ES-I3 (cell line): ENCODE data around the gene TNFRSF8.
"Not testable (repeated sequence)": the region's sequence is repeated elsewhere in the genome, so short reads cannot be mapped to it uniquely, and the experiment has no call there.

Source experiments
- H3K36me3 ChIP-seq: 2 replicates; pipeline ENCODE4 v1.6.1; 2013; ENCODE audit warnings: mild to moderate bottlenecking, low read length, control low read depth, moderate library complexity; ENCODE audit not compliant: insufficient read depth
- H3K4me1 ChIP-seq: 2 replicates; pipeline ENCODE4 v1.6.1; 2013; ENCODE audit warnings: mild to moderate bottlenecking, control low read depth, low read length; ENCODE audit not compliant: insufficient read depth
- H3K9ac ChIP-seq: 2 replicates; pipeline ENCODE4 v1.6.1; 2013; ENCODE audit warnings: low read depth, mild to moderate bottlenecking, low read length, moderate library complexity
- H3K9me3 ChIP-seq: 2 replicates; pipeline ENCODE4 v1.6.1; 2013; ENCODE audit warnings: mild to moderate bottlenecking, low read length, moderate library complexity; ENCODE audit not compliant: control insufficient read depth, insufficient read depth

TNFRSF8 gene

GRCh38 chr1:12031039-12031980 is 31.8 kb upstream of the TNFRSF8 start:
- 0 out of 2 replicates have a peak, but pooled peaks cover 3% of the 10 kb centered on the region for H3K4me1 ChIP-seq
- no peak overlapping the region for H3K9ac ChIP-seq
- H3K36me3 ChIP-seq = peaks cover 4% of the 10 kb centered on the region; the same call in 1 of the 2 replicates
- H3K9me3 ChIP-seq = no peaks in the 10 kb centered on the region

GRCh38 chr1:12032161-12032621 is 30.9 kb upstream of the TNFRSF8 start:
- peaks cover 4% of the 10 kb centered on the region; the same call in 1 of the 2 replicates for H3K36me3 ChIP-seq
- H3K9ac ChIP-seq = no peak overlapping the region
- 0 out of 2 replicates have a peak, but pooled peaks cover 3% of the 10 kb centered on the region for H3K4me1 ChIP-seq
- no peaks in the 10 kb centered on the region for H3K9me3 ChIP-seq

GRCh38 chr1:12033441-12033840 is 29.7 kb upstream of the TNFRSF8 start:
- H3K9me3 ChIP-seq, H3K4me1 ChIP-seq, H3K9ac ChIP-seq, H3K36me3 ChIP-seq: not testable (repeated sequence)

- Histone ChIP-seq H3K4me1 (0 out of 2 replicates have a peak, but pooled peaks cover 3% of the 10 kb centered on the region), H3K9me3 (no peaks in the 10 kb centered on the region), H3K36me3 (no peaks in the 10 kb centered on the region; the same call in 1 of the 2 replicates), H3K9ac (no peak overlapping the region)
Observed at GRCh38 chr1:12034381-12034801, 28.7 kb upstream of the TNFRSF8 start.

- Histone ChIP-seq H3K9me3 (no peaks in the 10 kb centered on the region), H3K4me1 (0 out of 2 replicates have a peak, but pooled peaks cover 3% of the 10 kb centered on the region), H3K9ac (no peak overlapping the region), H3K36me3 (no peaks in the 10 kb centered on the region)
Observed at GRCh38 chr1:12035312-12035711, 27.8 kb upstream of the TNFRSF8 start.

GRCh38 chr1:12037486-12038355 is 25.4 kb upstream of the TNFRSF8 start:
- Histone ChIP-seq H3K4me1 (0 out of 2 replicates have a peak, but pooled peaks cover 3% of the 10 kb centered on the region), H3K9me3 (no peaks in the 10 kb centered on the region), H3K36me3 (no peaks in the 10 kb centered on the region)

GRCh38 chr1:12038356-12039163 is 24.5 kb upstream of the TNFRSF8 start:
- no peaks in the 10 kb centered on the region for H3K9me3 ChIP-seq
- no peaks in the 10 kb centered on the region for H3K36me3 ChIP-seq
- H3K4me1 ChIP-seq = 0 out of 2 replicates have a peak, but pooled peaks cover 3% of the 10 kb centered on the region
- no peak overlapping the region for H3K9ac ChIP-seq

More at GRCh38 chr1:12037486-12038355, 25.4 kb upstream of the TNFRSF8 start:
- H3K9ac ChIP-seq = no peak overlapping the region

GRCh38 chr1:12039164-12039525 is 24.0 kb upstream of the TNFRSF8 start:
- Histone ChIP-seq H3K36me3 (no peaks in the 10 kb centered on the region), H3K9me3 (no peaks in the 10 kb centered on the region), H3K9ac (no peak overlapping the region), H3K4me1 (0 out of 2 replicates have a peak, but pooled peaks cover 3% of the 10 kb centered on the region)

GRCh38 chr1:12039824-12040456 is 23.2 kb upstream of the TNFRSF8 start:
- not testable (repeated sequence) for H3K4me1 ChIP-seq, H3K9ac ChIP-seq, H3K9me3 ChIP-seq, H3K36me3 ChIP-seq

- Histone ChIP-seq H3K4me1 (no peaks in the 10 kb centered on the region; the same call in 1 of the 2 replicates), H3K9ac (no peak overlapping the region), H3K9me3 (no peaks in the 10 kb centered on the region), H3K36me3 (no peaks in the 10 kb centered on the region)
Observed at GRCh38 chr1:12040457-12041051, 22.5 kb upstream of the TNFRSF8 start.

- not testable (repeated sequence) for H3K9ac ChIP-seq, H3K36me3 ChIP-seq, H3K9me3 ChIP-seq, H3K4me1 ChIP-seq
Observed at GRCh38 chr1:12044187-12044877, 18.8 kb upstream of the TNFRSF8 start.

- Histone ChIP-seq H3K9me3 (no peaks in the 10 kb centered on the region), H3K9ac (no peak overlapping the region), H3K36me3 (no peaks in the 10 kb centered on the region), H3K4me1 (no peaks in the 10 kb centered on the region; the same call in none of the 2 replicates)
Observed at GRCh38 chr1:12046749-12047119, 16.4 kb upstream of the TNFRSF8 start.
